Type B pancreatic cell (in vitro differentiated cells): ENCODE data around the gene SPHK2. TPM values are rescaled to one million over a fixed set of nuclear protein-coding genes. Genes with fewer than 3 reads are reported as not detected.

Source experiments
- DNase-seq: peaks from one replicate; pipeline ENCODE4 v3.0.0; 2021; ENCODE audit warnings: mixed read lengths; ENCODE audit not compliant: unreplicated experiment; ENCODE audit errors: extremely low spot score
- H3K27ac Mint-ChIP-seq: 2 replicates; pipeline ENCODE4 v1.8.0; 2021; ENCODE audit warnings: mild to moderate bottlenecking, mixed read lengths
- H3K27me3 Mint-ChIP-seq: 2 replicates; pipeline ENCODE4 v1.8.0; 2021; ENCODE audit warnings: mixed read lengths
- H3K36me3 Mint-ChIP-seq: 2 replicates; pipeline ENCODE4 v1.8.0; 2021; ENCODE audit warnings: mixed read lengths
- H3K4me1 Mint-ChIP-seq: one replicate; pipeline ENCODE4 v1.8.0; 2021; ENCODE audit warnings: mixed read lengths; ENCODE audit not compliant: unreplicated experiment
- H3K4me3 Mint-ChIP-seq: 2 replicates; pipeline ENCODE4 v1.8.0; 2021; ENCODE audit warnings: mild to moderate bottlenecking, mixed read lengths
- H3K9me3 Mint-ChIP-seq: 2 replicates; pipeline ENCODE4 v1.8.0; 2021; ENCODE audit warnings: mixed read lengths
- CTCF ChIP-seq: fragments of 200-600 bp; sonication (generic); conservative IDR thresholded peaks from 2 replicates; pipeline ENCODE4 v1.5.0; 2021; ENCODE audit warnings: antibody characterized with exemption, mild to moderate bottlenecking
- total RNA-seq: library from RNA; stranded (reverse); gene quantifications from 2 replicates; pipeline ENCODE4 v1.2.1, GENCODE V29; 2021; ENCODE audit warnings: low replicate concordance

Gene SPHK2
- total RNA-seq, 1 donor from 2014 or later: 47.1 TPM

GRCh38 chr19:48595171-48595570 is 24.1 kb upstream of the SPHK2 start:
- DNase-seq: no peak
- TF ChIP-seq CTCF: no peak
- H3K27me3 Mint-ChIP-seq: no peaks in the 10 kb centered on the region
- no peaks in the 10 kb centered on the region for H3K9me3 Mint-ChIP-seq
- no peak overlapping the region for H3K27ac Mint-ChIP-seq
- no peak overlapping the region for H3K4me3 Mint-ChIP-seq
- H3K36me3 Mint-ChIP-seq: no peaks in the 10 kb centered on the region
- H3K4me1 Mint-ChIP-seq: no peaks in the 10 kb centered on the region

- H3K9me3 Mint-ChIP-seq: no peaks in the 10 kb centered on the region
- H3K4me3 Mint-ChIP-seq: no peak overlapping the region
- no peaks in the 10 kb centered on the region for H3K27me3 Mint-ChIP-seq
- TF ChIP-seq CTCF: no peak
- no peak overlapping the region for H3K27ac Mint-ChIP-seq
- no peaks in the 10 kb centered on the region for H3K36me3 Mint-ChIP-seq
- H3K4me1 Mint-ChIP-seq: no peaks in the 10 kb centered on the region
- DNase-seq: no peak
These were observed 23.5 kb upstream of the SPHK2 start for GRCh38 chr19:48595833-48596232.

- Mint-ChIP-seq H3K36me3 (no peaks in the 10 kb centered on the region), H3K4me1 (no peaks in the 10 kb centered on the region), H3K27ac (no peak overlapping the region), H3K9me3 (no peaks in the 10 kb centered on the region), H3K27me3 (no peaks in the 10 kb centered on the region), H3K4me3 (no peak overlapping the region)
- DNase-seq: no peak
- TF ChIP-seq CTCF: no peak
These were observed 23.1 kb upstream of the SPHK2 start for GRCh38 chr19:48596237-48596636.

- no peak overlapping the region for H3K4me3 Mint-ChIP-seq
These were observed 22.4 kb upstream of the SPHK2 start for GRCh38 chr19:48596679-48597465.

GRCh38 chr19:48598996-48599700 is 20.2 kb upstream of the SPHK2 start:
- H3K36me3 Mint-ChIP-seq: no peaks in the 10 kb centered on the region
- TF ChIP-seq CTCF: no peak
- no peaks in the 10 kb centered on the region for H3K4me1 Mint-ChIP-seq
- H3K4me3 Mint-ChIP-seq: no peak overlapping the region
- H3K27ac Mint-ChIP-seq: no peak overlapping the region
- H3K9me3 Mint-ChIP-seq: no peaks in the 10 kb centered on the region
- no peaks in the 10 kb centered on the region for H3K27me3 Mint-ChIP-seq
- no peak for DNase-seq

More at GRCh38 chr19:48596679-48597465, 22.4 kb upstream of the SPHK2 start:
- TF ChIP-seq CTCF: no peak
- Mint-ChIP-seq H3K27me3 (no peaks in the 10 kb centered on the region), H3K36me3 (no peaks in the 10 kb centered on the region), H3K4me1 (no peaks in the 10 kb centered on the region), H3K27ac (no peak overlapping the region), H3K9me3 (no peaks in the 10 kb centered on the region)
- DNase-seq: no peak
